Head of caudate nucleus (tissue), 42 donors: ENCODE results near the gene NRARP.
A peak's percentile ranks its signal among the peaks of the same experiment; 100 is the strongest.

Experiments used
- DNase-seq, 42 donors: peaks; one replicate each; pipeline versions ENCODE4 v3.0.0 to v3.0.0-alpha.2; 2020 to 2021; ENCODE audit warnings: mixed read lengths in 7 of 42
- intact Hi-C: fragments of 100-400 bp; cut with DNase I; formaldehyde crosslinking; loops from one replicate; pipeline ENCODE4 v1.15.0; 2022

NRARP gene

DNA sequence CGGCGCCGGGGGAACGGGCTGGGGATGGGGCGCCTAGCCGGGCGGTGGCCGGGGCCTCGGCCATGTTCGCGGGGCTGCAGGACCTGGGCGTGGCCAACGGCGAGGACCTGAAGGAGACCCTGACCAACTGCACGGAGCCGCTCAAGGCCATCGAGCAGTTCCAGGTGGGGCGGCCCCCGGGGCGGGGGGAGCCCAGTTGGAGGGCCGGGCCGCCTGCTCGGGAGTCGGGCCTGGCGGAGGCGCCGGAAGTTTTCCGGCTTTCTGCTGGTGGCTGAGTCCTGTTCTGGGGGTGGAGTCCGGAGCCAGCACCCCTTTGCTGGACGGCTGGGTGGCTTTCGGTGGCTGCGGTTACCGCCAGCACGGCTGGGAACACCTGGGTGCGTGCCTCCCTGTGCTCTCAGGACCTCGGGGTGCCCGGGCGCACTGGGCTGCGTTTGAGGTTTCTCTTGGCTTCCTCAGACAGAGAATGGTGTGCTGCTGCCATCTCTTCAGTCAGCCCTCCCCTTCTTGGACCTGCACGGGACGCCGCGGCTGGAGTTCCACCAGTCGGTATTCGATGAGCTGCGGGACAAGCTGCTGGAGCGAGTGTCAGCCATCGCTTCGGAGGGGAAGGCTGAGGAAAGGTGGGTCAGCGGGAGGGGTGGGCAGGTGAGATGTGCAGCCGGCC is 46.5 kb downstream of the NRARP start:
- intact Hi-C loops, result loop anchor here (2.0 kb wide), 1 partner anchor 15 kb away; the partner anchor contains the start of gene TUBB4B
- peak in 2 of 42 donors; percentile 20 to 37 for DNase-seq

DNA sequence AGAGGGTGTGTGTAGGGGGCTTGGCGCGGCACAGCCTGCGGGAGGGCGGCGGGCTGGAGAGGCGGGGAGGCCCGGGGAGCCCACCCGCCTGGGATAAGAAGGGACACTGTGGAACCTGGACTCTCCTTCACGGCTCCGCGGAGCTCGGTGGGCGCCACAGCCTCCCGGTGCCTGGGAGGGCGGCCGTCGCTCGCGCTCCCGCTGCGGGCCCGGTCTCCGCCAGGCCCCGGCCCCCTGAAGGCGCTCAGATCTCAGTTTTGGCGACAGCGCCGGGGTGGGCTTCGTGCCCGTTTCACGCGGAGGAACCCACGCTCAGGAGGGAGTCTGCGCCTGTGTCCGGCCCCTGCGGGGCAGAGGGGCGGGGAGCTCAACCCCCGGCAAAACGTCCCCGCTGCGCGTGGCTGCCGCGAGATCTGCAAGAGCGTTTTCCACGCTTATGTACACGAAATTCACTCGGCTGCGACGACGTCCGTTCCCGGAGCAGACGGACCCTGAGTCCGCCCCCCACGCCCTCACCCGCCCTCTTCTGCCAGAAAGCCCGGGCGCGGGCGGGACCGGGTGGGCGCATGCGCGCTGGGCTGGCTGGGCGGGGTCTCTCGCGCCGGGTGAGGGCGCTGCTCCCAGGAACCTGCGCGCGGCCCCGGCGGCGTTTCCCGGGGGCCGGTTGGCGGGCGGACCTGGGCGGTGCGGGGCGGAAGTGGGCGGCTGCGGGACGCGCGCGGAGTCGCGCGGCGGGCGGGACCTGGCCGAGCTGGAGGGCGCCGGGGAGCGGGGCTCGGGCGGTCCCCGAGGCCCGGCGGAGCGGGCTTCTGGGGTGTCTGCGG is 47.2 kb downstream of the NRARP start, which contains the start of gene NELFB:
Gene NELFB, plus strand, starts transcription at position 704 of the 824 bp plus-strand sequence.
- DNase-seq, result peak; percentile 74 to 99 (median 96)
- intact Hi-C loops, result loop anchor here (2.0 kb wide), 1 partner anchor 14 kb away; the partner anchor contains the start of gene TUBB4B

DNA sequence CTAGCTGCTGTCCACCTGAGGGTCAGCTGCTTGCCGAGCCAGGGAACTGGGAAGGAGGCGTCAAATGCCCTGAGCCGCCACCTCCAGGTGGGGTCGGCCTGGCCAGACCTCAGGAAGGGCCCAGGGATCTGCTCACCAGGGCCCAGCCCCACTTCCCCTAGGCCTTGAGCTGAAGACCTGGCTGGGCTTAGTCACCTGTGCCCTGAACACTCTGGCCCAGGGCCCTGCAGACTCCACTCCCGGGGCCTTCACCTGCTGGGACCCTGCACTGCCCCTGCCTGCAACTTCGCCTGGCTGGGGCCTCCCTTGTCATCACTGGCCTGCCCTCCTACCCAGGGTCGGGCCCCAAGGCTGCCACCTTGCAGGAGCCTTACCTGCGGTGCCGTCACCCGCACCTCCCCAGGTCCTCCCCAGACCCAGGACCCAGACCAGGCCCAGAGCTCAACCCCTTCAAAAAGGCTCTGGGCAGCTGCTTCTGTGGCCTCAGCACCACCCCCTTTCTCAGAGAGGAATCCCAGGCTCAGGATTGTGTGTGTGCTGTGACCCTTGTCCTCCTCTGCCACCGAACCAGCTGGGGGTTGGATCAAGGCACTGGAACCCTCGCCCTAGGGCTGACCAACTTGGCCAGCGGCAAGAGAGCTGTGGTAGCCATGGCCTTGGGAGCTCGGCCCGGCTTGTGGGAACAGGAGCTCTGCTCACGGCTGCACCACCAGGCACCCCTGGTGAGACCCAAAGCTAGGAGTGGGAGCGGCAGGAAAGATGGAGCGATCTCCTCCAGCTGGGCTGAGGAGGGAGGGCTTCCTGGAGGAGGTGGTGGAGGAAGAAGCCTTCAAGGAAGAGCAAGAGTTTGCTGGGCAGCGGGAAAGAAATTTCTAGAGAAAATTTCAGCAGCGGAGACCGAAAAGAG is 48.1 kb downstream of the NRARP start:
- peak in 2 of 42 donors; percentile 5 to 17 for DNase-seq
- intact Hi-C loops, result loop anchor here (2.0 kb wide), 1 partner anchor 13 kb away; the partner anchor contains the start of gene TUBB4B

DNA sequence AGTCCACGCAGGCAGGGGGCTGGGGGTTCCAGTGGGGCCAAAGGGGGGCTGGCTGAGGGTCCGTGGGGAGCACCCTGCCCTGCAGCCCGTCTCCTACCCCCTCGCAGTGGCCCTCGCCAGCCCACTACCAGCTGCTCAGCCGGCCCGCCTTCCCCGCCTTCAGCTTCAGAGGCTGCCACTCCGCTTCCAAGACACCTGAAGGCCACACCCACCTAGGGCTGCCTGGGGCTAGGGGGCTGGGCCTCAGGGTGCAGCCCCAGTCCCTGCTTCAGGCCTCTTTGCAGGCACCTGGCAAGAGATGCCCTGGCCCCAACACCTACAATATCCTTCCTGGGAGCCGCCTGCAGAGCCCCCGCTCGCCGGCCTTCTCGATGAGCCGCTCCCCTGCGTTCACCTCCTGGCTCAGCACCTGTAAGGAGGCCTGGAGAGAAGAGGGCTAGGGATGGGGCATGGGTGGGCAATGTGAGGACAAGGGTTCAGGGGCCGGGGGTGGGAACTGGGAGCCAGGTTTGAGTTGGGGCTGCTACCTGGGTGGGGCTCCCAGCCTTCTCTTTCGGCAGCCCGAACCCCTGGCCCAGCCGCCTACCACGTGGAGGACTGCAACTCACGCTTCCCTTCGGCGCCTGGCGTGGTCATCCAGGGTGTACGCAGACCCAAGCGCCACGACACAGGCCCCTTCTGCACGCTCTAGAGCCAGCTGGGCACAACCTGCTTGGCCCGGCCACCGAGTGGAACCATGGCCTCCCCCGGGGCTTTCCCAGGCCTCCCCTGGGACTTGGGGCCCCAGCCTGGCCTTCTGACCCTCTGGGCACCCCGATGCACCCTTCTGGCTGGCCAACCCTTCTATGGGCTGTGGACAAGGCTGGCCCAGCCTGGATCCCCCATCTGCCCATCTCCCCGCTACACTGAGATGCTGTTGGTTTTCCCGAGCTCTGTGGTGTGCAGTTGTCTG is 49.2 kb downstream of the NRARP start:
- no peak for DNase-seq
- intact Hi-C loops, result no loop called here

DNA sequence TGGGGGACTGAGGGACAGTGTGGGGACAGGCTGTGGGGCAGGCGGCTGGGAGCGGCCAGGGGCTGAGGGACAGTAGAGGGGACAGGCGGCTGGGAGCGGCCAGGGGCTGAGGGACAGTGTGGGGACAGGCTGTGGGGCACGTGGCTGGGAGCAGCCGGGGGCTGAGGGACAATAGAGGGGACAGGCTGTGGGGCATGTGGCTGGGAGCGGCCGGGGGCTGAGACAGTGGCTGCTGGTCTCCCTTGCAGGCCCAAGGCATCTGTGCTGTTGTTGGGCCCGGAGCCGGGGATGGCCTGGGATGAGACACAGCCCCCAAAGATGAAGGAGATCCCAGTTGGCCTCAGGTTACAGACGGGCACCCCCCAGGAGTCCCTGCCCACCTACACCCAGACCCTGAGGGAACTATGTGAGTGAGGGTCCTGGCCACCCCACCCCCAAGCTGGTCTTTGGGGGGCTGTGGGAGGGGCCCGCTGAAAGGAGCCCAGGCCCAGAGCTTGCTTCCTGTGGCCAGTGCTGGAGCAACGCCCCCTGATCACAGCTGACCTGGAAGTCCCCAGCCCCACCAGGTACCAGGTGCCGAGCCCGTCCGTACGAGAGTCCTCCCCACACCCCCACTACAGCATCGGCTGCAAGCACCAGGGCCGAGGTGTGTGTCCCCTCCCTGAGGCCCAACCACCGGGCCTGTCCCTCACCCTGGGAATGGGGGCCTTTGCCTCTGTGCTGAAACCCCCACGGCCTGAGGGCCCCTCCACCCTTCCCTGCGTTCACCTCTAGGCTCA is 50.4 kb downstream of the NRARP start:
- intact Hi-C loops, result no loop called here
- no peak for DNase-seq

DNA sequence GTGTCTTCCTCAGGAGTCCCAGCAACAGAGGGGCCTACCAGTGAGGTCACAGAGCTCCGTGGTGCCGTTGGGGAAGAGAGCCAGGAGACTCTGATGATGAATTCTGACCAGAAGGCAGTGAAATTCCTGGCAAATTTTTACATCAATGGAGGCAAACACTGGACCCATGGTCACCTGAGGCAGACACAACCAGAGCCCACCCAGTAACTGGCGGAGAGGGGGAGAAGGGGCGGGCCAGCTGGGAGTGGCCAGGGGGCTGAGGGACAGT is 50.9 kb downstream of the NRARP start, which contains the start of gene STPG3:
Gene STPG3, plus strand, starts transcription at position 93 of the 268 bp plus-strand sequence. Its CDS starts 1 bp downstream, at position 94.
- intact Hi-C loops, result no loop called here

DNA sequence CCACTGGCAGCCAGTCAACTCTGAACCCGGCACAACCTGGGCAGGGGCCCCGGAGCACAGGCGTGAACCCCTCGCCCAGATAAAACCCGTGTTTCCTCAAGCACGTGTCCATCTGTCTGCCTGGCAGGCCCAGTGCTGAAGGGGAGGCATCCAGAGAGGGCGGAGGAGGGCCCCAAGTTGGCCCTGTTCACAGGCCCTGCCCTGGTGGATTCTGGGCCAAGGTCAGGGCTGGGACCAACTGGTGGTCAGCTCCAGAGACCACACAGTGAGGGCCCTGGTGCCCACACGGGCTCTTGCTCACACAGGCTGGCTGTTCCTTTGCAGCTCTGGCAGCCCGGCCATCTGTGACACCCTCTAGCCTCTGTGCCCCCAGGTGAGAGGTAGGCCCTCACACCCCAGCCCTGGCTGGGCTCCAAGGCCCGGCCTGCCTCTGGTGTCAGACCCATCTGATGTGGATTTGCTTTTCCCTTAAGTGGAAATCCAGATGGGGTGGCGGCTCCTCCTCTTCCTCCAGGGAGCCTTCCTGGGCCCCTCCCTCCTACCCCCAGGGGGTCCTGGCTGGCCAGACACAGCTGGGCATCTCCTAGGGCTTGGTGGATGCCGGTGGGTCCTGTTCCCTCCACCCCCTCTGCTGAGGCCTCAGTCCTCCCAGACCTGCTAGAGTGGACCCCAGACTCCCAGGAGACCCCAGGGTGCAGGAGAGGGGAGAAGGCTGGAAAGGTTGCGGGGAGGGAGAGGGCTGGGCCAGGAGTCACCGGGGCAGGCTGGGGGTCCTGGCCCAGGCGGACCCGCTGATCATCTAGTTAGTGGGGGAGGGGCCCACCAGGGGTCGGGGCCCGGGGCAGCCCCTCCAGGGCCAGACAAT is 51.5 kb downstream of the NRARP start:
- DNase-seq, result no peak
- intact Hi-C loops, result no loop called here

More for the DNA sequence above, 50.9 kb downstream of the NRARP start, which contains the start of gene STPG3:
- DNase-seq, result no peak
